ENCODE data around the gene WLS. TPM values are rescaled to one million over a fixed set of nuclear protein-coding genes. Genes with fewer than 3 reads are reported as not detected.
"Not testable (repeated sequence)": the region's sequence is repeated elsewhere in the genome, so short reads cannot be mapped to it uniquely, and the experiment has no call there.

Gene WLS
- total RNA-seq, 2 donors from 2014 or later = 74.5 to 92.1 TPM

GRCh38 chr1:68273530-68273929, 41.2 kb upstream of the WLS start:
- Histone ChIP-seq H3K4me1 (replicated peaks) (no peaks in the 10 kb centered on the region), H3K36me3 (no peaks in the 10 kb centered on the region), H3K4me3 (no peak overlapping the region), H3K27me3 (replicated peaks; ENCODE audit: insufficient read depth) (no peaks in the 10 kb centered on the region), H3K9me3 (no peaks in the 10 kb centered on the region), H3K27ac (no peak overlapping the region)
- intact Hi-C loops (cut with DNase I) = no loop called here
- TF ChIP-seq CTCF (IDR thresholded peaks at IDR 0.05) (no peak), POLR2AphosphoS5 (IDR thresholded peaks at IDR 0.05) (no peak), POLR2A (IDR thresholded peaks at IDR 0.05) (no peak)
- DNase-seq (ENCODE audit: low spot score) = no peak
- WGBS = 76% methylated on average over 4 of the region's 4 CpGs

DNA sequence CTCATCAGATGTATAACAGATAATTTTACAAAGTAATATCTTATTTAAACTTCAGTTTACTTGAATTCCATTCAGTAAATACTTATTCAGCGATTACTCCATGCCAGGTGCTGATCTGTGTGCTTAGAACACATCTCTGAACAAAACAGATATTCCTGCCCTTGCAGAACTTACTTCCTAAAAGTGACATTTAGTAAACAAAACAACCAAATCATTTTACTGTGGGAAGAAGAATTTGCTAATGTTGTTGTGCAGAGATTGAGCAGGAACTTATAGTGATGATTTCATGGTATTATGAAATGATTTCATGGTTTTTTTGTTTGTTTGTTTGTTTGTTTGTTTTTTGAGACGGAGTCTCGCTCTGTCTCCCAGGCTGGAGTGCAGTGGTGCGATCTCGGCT, 39.3 kb upstream of the WLS start:
- intact Hi-C loops (cut with DNase I) = no loop called here
- Histone ChIP-seq H3K4me3 (no peak overlapping the region), H3K27ac (no peak overlapping the region), H3K36me3 (no peaks in the 10 kb centered on the region), H3K9me3 (no peaks in the 10 kb centered on the region), H3K27me3 (replicated peaks; ENCODE audit: insufficient read depth) (no peaks in the 10 kb centered on the region), H3K4me1 (replicated peaks) (no peaks in the 10 kb centered on the region)
- DNase-seq (ENCODE audit: low spot score) = no peak
- TF ChIP-seq POLR2AphosphoS5 (IDR thresholded peaks at IDR 0.05) = no peak
- no peak for TF ChIP-seq POLR2A (IDR thresholded peaks at IDR 0.05)
- no peak for TF ChIP-seq CTCF (IDR thresholded peaks at IDR 0.05)
- 75% methylated on average over 5 of the region's 5 CpGs for WGBS

GRCh38 chr1:68270951-68271350, 38.6 kb upstream of the WLS start:
- H3K27me3 ChIP-seq (replicated peaks; ENCODE audit: insufficient read depth) = no peaks in the 10 kb centered on the region
- no peak for DNase-seq (ENCODE audit: low spot score)
- no peak overlapping the region for H3K4me3 ChIP-seq
- H3K9me3 ChIP-seq = no peaks in the 10 kb centered on the region
- H3K36me3 ChIP-seq = no peaks in the 10 kb centered on the region
- TF ChIP-seq POLR2A (IDR thresholded peaks at IDR 0.05) (no peak), POLR2AphosphoS5 (IDR thresholded peaks at IDR 0.05) (no peak), CTCF (IDR thresholded peaks at IDR 0.05) (no peak)
- no peaks in the 10 kb centered on the region for H3K4me1 ChIP-seq (replicated peaks)
- intact Hi-C loops (cut with DNase I) = no loop called here
- H3K27ac ChIP-seq = no peak overlapping the region

DNA sequence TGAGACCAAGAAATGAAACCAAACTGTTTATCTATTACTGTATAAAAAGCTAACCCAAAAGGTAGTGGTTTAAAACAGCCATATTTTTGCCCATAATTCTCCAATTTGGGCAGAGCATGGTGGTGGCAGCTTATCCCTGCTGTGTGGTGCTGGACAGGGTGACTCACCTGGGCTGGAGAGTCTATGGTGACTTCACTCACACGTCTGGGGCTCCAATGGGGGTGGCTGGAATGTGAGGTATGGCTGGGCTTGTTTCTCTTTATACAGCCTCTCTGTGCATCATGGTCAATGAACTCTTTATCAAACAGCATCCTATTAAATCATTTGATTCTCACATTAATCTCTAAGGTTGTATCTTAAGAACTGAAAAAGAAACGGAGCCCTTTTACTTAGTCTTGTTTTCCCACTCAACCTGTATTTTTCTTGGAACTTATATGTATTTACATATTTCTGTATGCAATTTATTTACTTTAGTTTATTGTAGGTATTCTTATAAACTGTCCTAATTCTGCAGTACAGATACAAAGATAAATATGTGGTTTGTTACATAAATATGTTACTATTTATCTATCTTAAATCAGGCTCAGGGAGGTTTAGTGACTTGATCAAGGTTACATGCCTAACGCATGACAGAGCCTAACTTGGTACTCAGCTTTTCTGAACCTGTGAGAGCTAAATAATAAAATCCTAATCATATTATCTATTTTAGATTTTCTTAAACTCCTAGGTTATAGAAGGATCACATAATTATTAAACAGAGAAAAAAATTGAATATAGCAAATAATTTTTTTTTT, 37.5 kb upstream of the WLS start:
- 63% methylated on average over 3 of the region's 3 CpGs for WGBS
- Histone ChIP-seq H3K27ac (no peak overlapping the region), H3K4me1 (replicated peaks) (no peaks in the 10 kb centered on the region), H3K27me3 (replicated peaks; ENCODE audit: insufficient read depth) (no peaks in the 10 kb centered on the region), H3K4me3 (no peak overlapping the region), H3K36me3 (no peaks in the 10 kb centered on the region), H3K9me3 (no peaks in the 10 kb centered on the region)
- intact Hi-C loops (cut with DNase I) = no loop called here
- TF ChIP-seq POLR2A (IDR thresholded peaks at IDR 0.05) (no peak), CTCF (IDR thresholded peaks at IDR 0.05) (no peak), POLR2AphosphoS5 (IDR thresholded peaks at IDR 0.05) (no peak)
- no peak for DNase-seq (ENCODE audit: low spot score)

DNA sequence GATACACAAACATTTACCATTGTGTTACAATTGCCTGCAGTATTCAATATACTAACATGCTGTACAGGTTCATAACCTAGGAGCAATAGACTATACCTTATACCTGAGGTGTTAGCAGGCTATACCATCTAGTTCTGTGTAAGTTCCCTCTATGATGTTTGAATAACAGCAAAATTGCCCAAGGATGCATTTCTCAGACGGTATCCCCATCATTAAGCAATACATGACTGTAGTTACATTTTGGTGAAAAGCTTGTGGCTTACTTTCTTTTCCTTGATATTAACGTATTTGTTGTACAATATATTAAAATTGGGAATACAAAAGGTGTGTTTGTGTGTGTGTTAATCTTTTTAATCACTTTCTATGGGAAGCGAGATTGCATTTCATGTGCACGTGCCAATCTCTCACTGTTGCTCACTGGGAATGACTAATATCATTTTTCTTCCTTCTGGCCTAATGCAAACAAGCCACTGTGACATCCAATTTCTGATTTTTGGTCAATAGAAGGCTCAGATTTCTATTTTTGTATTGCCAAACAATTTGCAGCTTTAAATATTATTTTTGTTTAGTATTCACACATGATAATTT, 36.7 kb upstream of the WLS start:
- no peak for TF ChIP-seq CTCF (IDR thresholded peaks at IDR 0.05)
- TF ChIP-seq POLR2A (IDR thresholded peaks at IDR 0.05) = no peak
- no peak for TF ChIP-seq POLR2AphosphoS5 (IDR thresholded peaks at IDR 0.05)
- H3K4me1 ChIP-seq (replicated peaks) = no peaks in the 10 kb centered on the region
- 73% methylated on average over 4 of the region's 4 CpGs for WGBS
- H3K4me3 ChIP-seq = no peak overlapping the region
- DNase-seq (ENCODE audit: low spot score) = no peak
- H3K27ac ChIP-seq = no peak overlapping the region
- H3K27me3 ChIP-seq (replicated peaks; ENCODE audit: insufficient read depth) = no peaks in the 10 kb centered on the region
- no peaks in the 10 kb centered on the region for H3K36me3 ChIP-seq
- H3K9me3 ChIP-seq = no peaks in the 10 kb centered on the region
- intact Hi-C loops (cut with DNase I) = no loop called here

GRCh38 chr1:68256824-68257223, 24.5 kb upstream of the WLS start:
- H3K27ac ChIP-seq; intact Hi-C loops (cut with DNase I); H3K36me3 ChIP-seq; H3K27me3 ChIP-seq (replicated peaks; ENCODE audit: insufficient read depth); H3K4me1 ChIP-seq (replicated peaks); H3K4me3 ChIP-seq; DNase-seq (ENCODE audit: low spot score); H3K9me3 ChIP-seq: not testable (repeated sequence)
- 90% methylated on average over 5 of the region's 5 CpGs for WGBS
